Lung (tissue), 12 donors: ENCODE measurements around the gene HSD11B1L. TPM values are rescaled to one million over a fixed set of nuclear protein-coding genes. Genes with fewer than 3 reads are reported as not detected.

Experiments used
- ATAC-seq: fragments of 200-7000 bp; cut with Tn5 transposase; one replicate; pipeline ENCODE4 v1.9.1; 2020; ENCODE audit warnings: moderate number of reproducible peaks; ENCODE audit not compliant: insufficient read depth, low FRiP score
- DNase-seq, 3 donors: peaks; one replicate each; pipeline ENCODE4 v3.0.0-alpha.2; 2013 to 2017
- H3K27ac ChIP-seq, 2 donors: one replicate each; pipeline ENCODE4 v1.5.1; 2013; ENCODE audit warnings: mild to moderate bottlenecking in 2 of 2, moderate library complexity in 2 of 2, control low read depth in 1 of 2, inconsistent platforms in 1 of 2, low read depth in 1 of 2, low read length in 1 of 2
- H3K27me3 ChIP-seq, 3 donors: one replicate each; pipeline ENCODE4 v1.5.1; 2013; ENCODE audit warnings: low read length in 2 of 3; ENCODE audit not compliant: control insufficient read depth in 3 of 3, insufficient read depth in 3 of 3
- H3K36me3 ChIP-seq, 4 donors: one replicate each; pipeline ENCODE4 v1.5.1; 2013; ENCODE audit warnings: low read length in 4 of 4, mild to moderate bottlenecking in 1 of 4, moderate library complexity in 1 of 4; ENCODE audit not compliant: control insufficient read depth in 4 of 4, insufficient read depth in 4 of 4
- H3K4me1 ChIP-seq, 5 donors: one replicate each; pipeline ENCODE4 v1.5.1; 2013; ENCODE audit warnings: low read length in 5 of 5, mild to moderate bottlenecking in 2 of 5, moderate library complexity in 1 of 5; ENCODE audit not compliant: control insufficient read depth in 5 of 5, insufficient read depth in 5 of 5
- H3K4me3 ChIP-seq: one replicate; pipeline ENCODE4 v1.5.1; 2013; ENCODE audit warnings: mild to moderate bottlenecking, control low read depth, moderate library complexity
- H3K9ac ChIP-seq, 2 donors: one replicate each; pipeline ENCODE4 v1.5.1; 2013; ENCODE audit warnings: low read length in 2 of 2, control low read depth in 1 of 2; ENCODE audit not compliant: insufficient read depth in 1 of 2
- H3K9me3 ChIP-seq, 4 donors: one replicate each; pipeline ENCODE4 v1.5.1; 2013; ENCODE audit warnings: low read length in 3 of 4, mild to moderate bottlenecking in 1 of 4, moderate library complexity in 1 of 4; ENCODE audit not compliant: control insufficient read depth in 4 of 4, insufficient read depth in 3 of 4
- WGBS, 2 donors: extraction: QIAGEN DNeasy Blood & Tissue Kit; methylation state at CpG; one replicate each; pipeline ENCODE4 v1.1.7; 2013; 5-methylcytosine and 5-hydroxymethylcytosine counted together
- polyA plus RNA-seq, 2 donors: library from polyadenylated mRNA; stranded (reverse); fragments of 200-250 nt; gene quantifications; one replicate each; pipeline ENCODE4 v1.2.1, GENCODE V29; 2013
- total RNA-seq, 2 donors: library from RNA; depleted of rRNA in 1 of 2; stranded (reverse); fragments of >200 nt in 1 of 2; gene quantifications; one replicate each; pipeline ENCODE4 v1.2.1, GENCODE V29; 2014 to 2021
- TF ChIP-seq, protein P1 (sequence below): IDR thresholded peaks from 2 replicates; pipeline ENCODE4 v1.5.1; 2012; ENCODE audit warnings: mild to moderate bottlenecking; ENCODE audit errors: control extremely low read depth, extremely low read depth
- donor health status: control.
- donor health status: control.
- donor health status: Bipolar disorder and iron deficiency.
- donor health status: healthy.
- donor health status: DM: yes; HTN: yes; CAD: no.

The HSD11B1L gene
- total and polyA plus RNA-seq, 4 donors: 7.5 to 12.2 (median 9.2) TPM

DNA sequence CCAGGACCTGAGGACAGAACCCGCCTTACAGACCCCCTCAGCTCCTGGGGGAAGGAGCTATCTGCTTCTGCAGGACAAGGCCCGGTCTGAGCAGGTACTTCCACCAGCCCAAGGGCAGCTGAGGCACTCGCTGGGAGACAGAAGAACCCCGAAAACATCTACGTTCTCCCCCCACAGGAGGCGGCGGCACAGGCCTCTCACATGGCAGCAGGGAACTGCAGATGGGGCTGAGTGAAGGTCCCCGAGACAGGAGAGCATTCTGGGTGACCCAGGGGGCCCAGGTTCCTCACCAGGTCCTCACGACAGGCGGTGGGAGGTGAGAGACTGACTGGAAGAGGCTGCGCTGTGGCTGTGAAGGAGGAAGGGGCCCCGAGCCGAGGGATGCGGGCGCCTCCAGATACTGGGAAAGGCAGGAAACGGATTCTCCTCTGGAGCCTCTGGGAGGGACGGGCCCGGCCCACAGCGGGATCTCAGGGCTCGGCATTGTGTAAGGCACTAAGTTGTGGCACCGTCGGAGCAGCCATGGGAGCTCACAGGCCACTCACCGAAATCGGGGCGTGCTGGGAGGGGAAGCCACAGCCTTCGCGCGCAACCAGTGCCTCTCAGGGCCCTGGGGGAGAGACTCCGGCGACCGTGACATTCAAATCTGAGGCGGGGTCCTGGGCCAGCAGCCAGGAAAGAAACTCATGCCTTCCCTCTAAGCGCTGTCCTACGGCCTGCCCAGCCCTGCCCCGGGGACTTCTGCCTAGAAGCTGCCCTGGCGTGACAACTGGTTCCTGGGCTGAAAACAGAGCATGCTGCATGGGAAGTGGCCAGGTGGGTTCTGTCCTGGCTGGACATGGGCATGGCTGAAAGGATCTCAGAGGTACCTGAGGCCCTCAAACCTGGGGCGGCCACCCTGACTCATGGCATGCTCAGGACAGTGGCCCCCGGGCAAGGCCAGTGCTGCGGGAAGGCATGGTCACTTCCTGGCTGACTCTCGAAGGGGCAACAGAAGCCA lies 23.3 kb downstream of the HSD11B1L start:
- peaks cover 5 to 62% (median 20%) of the 10 kb centered on the region in 4 donors for H3K36me3 ChIP-seq
- no peak overlapping the region for H3K9ac ChIP-seq
- no peaks in the 10 kb centered on the region for H3K4me1 ChIP-seq
- WGBS, 2 donors: 96% methylated on average over 40 of the region's 40 CpGs
- ATAC-seq (no peak), DNase-seq (no peak)
- H3K4me3 ChIP-seq: no peak overlapping the region
- TF ChIP-seq, protein P1, sequence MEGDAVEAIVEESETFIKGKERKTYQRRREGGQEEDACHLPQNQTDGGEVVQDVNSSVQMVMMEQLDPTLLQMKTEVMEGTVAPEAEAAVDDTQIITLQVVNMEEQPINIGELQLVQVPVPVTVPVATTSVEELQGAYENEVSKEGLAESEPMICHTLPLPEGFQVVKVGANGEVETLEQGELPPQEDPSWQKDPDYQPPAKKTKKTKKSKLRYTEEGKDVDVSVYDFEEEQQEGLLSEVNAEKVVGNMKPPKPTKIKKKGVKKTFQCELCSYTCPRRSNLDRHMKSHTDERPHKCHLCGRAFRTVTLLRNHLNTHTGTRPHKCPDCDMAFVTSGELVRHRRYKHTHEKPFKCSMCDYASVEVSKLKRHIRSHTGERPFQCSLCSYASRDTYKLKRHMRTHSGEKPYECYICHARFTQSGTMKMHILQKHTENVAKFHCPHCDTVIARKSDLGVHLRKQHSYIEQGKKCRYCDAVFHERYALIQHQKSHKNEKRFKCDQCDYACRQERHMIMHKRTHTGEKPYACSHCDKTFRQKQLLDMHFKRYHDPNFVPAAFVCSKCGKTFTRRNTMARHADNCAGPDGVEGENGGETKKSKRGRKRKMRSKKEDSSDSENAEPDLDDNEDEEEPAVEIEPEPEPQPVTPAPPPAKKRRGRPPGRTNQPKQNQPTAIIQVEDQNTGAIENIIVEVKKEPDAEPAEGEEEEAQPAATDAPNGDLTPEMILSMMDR: no peak
- no peak overlapping the region for H3K27ac ChIP-seq
- H3K9me3 ChIP-seq: no peaks in the 10 kb centered on the region
- H3K27me3 ChIP-seq: no peaks in the 10 kb centered on the region

DNA sequence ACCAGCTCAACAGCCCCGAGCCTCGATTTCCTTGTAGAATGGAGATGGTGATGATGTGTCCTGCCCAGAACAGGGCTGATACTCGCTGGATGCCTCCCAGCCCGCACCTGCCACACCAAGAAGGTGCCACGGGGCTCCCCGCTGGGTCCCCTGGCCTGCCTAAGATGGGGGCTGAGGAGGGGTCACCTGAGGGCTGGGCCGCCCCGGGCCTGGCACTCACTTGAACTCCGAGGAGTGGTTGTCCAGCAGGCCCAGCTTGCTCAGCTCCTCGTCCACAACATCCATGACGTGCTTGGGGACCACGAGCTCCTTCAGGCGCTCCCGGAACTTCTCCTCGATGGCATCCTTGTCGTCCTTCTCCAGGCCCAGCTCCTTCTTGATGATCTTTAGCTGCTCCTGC lies 24.7 kb downstream of the HSD11B1L start:
- WGBS, 2 donors: 93% methylated on average over 16 of the region's 16 CpGs
- Histone ChIP-seq H3K27ac (no peak overlapping the region), H3K9ac (no peak overlapping the region), H3K36me3 (peaks cover under 1 to 63% (median 20%) of the 10 kb centered on the region in 4 donors), H3K4me1 (no peaks in the 10 kb centered on the region), H3K4me3 (no peak overlapping the region), H3K27me3 (no peaks in the 10 kb centered on the region), H3K9me3 (no peaks in the 10 kb centered on the region)
- DNase-seq (no peak), ATAC-seq (no peak)
- TF ChIP-seq, protein P1: no peak

DNA sequence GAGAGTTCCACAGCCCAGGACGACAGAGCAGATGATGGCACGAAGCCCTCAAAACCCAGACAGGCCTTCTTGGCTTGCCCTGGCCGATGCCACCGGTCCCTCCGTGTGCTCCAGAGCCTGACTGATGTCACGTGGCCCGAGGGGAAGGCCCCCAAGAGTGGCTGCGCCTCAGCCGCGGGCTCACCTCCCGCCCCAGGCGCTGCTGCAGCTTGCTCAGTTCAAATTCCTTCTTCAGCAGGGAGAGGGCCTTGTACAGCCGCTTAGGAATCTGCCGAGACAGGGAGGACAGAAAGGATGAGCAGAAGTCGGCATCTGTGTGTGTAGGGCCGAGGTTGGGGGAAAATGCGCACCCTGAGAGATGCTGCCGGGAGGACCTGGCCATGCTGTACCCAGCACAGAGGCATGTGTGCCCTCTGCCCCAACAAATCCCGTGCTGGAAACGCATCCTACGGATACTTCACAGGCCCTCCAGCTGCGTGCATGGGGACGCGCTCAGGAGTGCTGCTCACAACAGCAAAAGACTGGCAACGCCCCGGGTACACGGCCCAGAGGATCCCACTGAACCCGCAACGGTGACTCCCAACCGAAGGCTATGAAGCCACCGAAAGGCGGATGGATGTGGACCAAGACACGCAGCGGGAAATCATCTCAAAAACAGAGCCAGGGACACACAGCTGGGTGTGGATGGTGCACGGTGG lies 26.2 kb downstream of the HSD11B1L start:
- no peak overlapping the region for H3K27ac ChIP-seq
- peaks cover 2 to 73% (median 25%) of the 10 kb centered on the region in 4 donors for H3K36me3 ChIP-seq
- no peaks in the 10 kb centered on the region for H3K27me3 ChIP-seq
- 95 to 96% methylated on average over 35 of the region's 35 CpGs for WGBS, 2 donors
- no peak overlapping the region for H3K9ac ChIP-seq
- ATAC-seq (no peak), DNase-seq (no peak)
- H3K4me3 ChIP-seq: no peak overlapping the region
- H3K4me1 ChIP-seq: no peaks in the 10 kb centered on the region
- H3K9me3 ChIP-seq: no peaks in the 10 kb centered on the region
- TF ChIP-seq, protein P1: no peak
